Neuronal stem cell (in vitro differentiated cells): ENCODE data around the gene CEP95.
"Not testable (repeated sequence)": the region's sequence is repeated elsewhere in the genome, so short reads cannot be mapped to it uniquely, and the experiment has no call there.

Experiments
- DNase-seq: peaks from one replicate; pipeline ENCODE4 v3.0.0-alpha.2; 2013; ENCODE audit warnings: low spot score
- H2AFZ ChIP-seq: one replicate; pipeline ENCODE4 v1.6.1; 2013; ENCODE audit warnings: mild to moderate bottlenecking, low read length, inconsistent platforms
- H2AK5ac ChIP-seq: 2 replicates; pipeline ENCODE4 v1.6.1; 2013; ENCODE audit warnings: low read depth, mild to moderate bottlenecking, inconsistent platforms, low read length, moderate library complexity, mixed read lengths
- H2BK120ac ChIP-seq: 2 replicates; pipeline ENCODE4 v1.6.1; 2013; ENCODE audit warnings: low read depth, mild to moderate bottlenecking, inconsistent platforms, low read length, moderate library complexity, mixed read lengths
- H2BK12ac ChIP-seq: one replicate; pipeline ENCODE4 v1.6.1; 2013; ENCODE audit warnings: low read length, inconsistent platforms
- H2BK15ac ChIP-seq: 2 replicates; pipeline ENCODE4 v1.6.1; 2013; ENCODE audit warnings: mild to moderate bottlenecking, low read length, inconsistent platforms, mixed read lengths
- H2BK5ac ChIP-seq: one replicate; pipeline ENCODE4 v1.6.1; 2013; ENCODE audit warnings: inconsistent platforms, mild to moderate bottlenecking, low read length, moderate library complexity
- H3K14ac ChIP-seq: one replicate; pipeline ENCODE4 v1.6.1; 2013; ENCODE audit warnings: low read length, inconsistent platforms
- H3K18ac ChIP-seq: 2 replicates; pipeline ENCODE4 v1.6.1; 2013; ENCODE audit warnings: low read length, inconsistent platforms
- H3K23ac ChIP-seq: 2 replicates; pipeline ENCODE4 v1.6.1; 2013; ENCODE audit warnings: low read depth, mild to moderate bottlenecking, mixed read lengths, low read length, inconsistent platforms; ENCODE audit not compliant: poor library complexity
- H3K27ac ChIP-seq: replicated peaks from 3 replicates; pipeline ENCODE4 v1.5.1; 2013; ENCODE audit warnings: low read length, inconsistent platforms
- H3K27me3 ChIP-seq, 3 experiments: 2 replicates each; pipeline ENCODE4 v1.6.1; 2013; ENCODE audit warnings: low read length in 3 of 3, mild to moderate bottlenecking in 2 of 3, inconsistent platforms in 1 of 3, low read depth in 1 of 3, mixed read lengths in 1 of 3, moderate library complexity in 1 of 3; ENCODE audit not compliant: control insufficient read depth in 3 of 3, insufficient read depth in 3 of 3
- H3K36me3 ChIP-seq, 2 donors: replicated peaks in 1 of 2; 2 replicates each; pipeline ENCODE4 v1.6.1; 2013; ENCODE audit warnings: low read length in 2 of 2; ENCODE audit not compliant: control insufficient read depth in 2 of 2, insufficient read depth in 2 of 2
- H3K4ac ChIP-seq: 2 replicates; pipeline ENCODE4 v1.6.1; 2013; ENCODE audit warnings: inconsistent platforms, mild to moderate bottlenecking, low read length, moderate library complexity
- H3K4me1 ChIP-seq, 2 donors: 1 replicate in 1 of 2; 2 replicates in 1 of 2; pipeline ENCODE4 v1.6.1; 2013; ENCODE audit warnings: low read length in 2 of 2, low read depth in 1 of 2; ENCODE audit not compliant: control insufficient read depth in 2 of 2, insufficient read depth in 1 of 2
- H3K4me2 ChIP-seq: one replicate; pipeline ENCODE4 v1.6.1; 2013; ENCODE audit warnings: mild to moderate bottlenecking, low read length, inconsistent platforms; ENCODE audit not compliant: insufficient read depth, poor library complexity, severe bottlenecking
- H3K4me3 ChIP-seq, 2 donors: 2 replicates each; pipeline ENCODE4 v1.5.1; 2013; ENCODE audit warnings: low read length in 2 of 2, mild to moderate bottlenecking in 2 of 2, inconsistent platforms in 1 of 2, moderate library complexity in 1 of 2
- H3K79me1 ChIP-seq: one replicate; pipeline ENCODE4 v1.6.1; 2013; ENCODE audit warnings: low read depth, mild to moderate bottlenecking, inconsistent platforms, low read length, moderate library complexity
- H3K9ac ChIP-seq: one replicate; pipeline ENCODE4 v1.6.1; 2013; ENCODE audit warnings: mild to moderate bottlenecking, low read depth, low read length, inconsistent platforms; ENCODE audit not compliant: poor library complexity
- H3K9me3 ChIP-seq, 2 donors: replicated peaks in 1 of 2; 2 replicates each; pipeline versions ENCODE3 to v1.6.1; 2013; ENCODE audit warnings: low read length in 2 of 2, mild to moderate bottlenecking in 2 of 2, inconsistent platforms in 1 of 2, low read depth in 1 of 2, mixed read lengths in 1 of 2, moderate library complexity in 1 of 2; ENCODE audit not compliant: control insufficient read depth in 2 of 2, insufficient read depth in 1 of 2
- H4K8ac ChIP-seq: one replicate; pipeline ENCODE4 v1.6.1; 2013; ENCODE audit warnings: low read depth, mild to moderate bottlenecking, inconsistent platforms, low read length, moderate library complexity
- H4K91ac ChIP-seq: one replicate; pipeline ENCODE4 v1.6.1; 2013; ENCODE audit warnings: low read length, low read depth, mild to moderate bottlenecking, inconsistent platforms; ENCODE audit not compliant: poor library complexity
- WGBS, 2 donors: extraction: QIAGEN DNeasy Blood & Tissue Kit; methylation state at CpG; one replicate each; pipeline ENCODE4 v1.1.7; 2013; ENCODE audit warnings: missing lambda C conversion rate in 2 of 2, mixed read lengths in 1 of 2; ENCODE audit not compliant: insufficient read length in 2 of 2, insufficient replicate concordance in 1 of 2; ENCODE audit errors: extremely low coverage in 2 of 2; 5-methylcytosine and 5-hydroxymethylcytosine counted together

Gene CEP95

GRCh38 chr17:64577025-64577424 lies 70.2 kb downstream of the CEP95 start:
- H2BK5ac ChIP-seq, H3K27ac ChIP-seq, H3K9ac ChIP-seq, H4K91ac ChIP-seq, H3K4me2 ChIP-seq, H3K4me3 ChIP-seq, H4K8ac ChIP-seq, H3K14ac ChIP-seq, H2BK12ac ChIP-seq, H3K9me3 ChIP-seq, H2AK5ac ChIP-seq, H2AFZ ChIP-seq, H3K23ac ChIP-seq, H3K4me1 ChIP-seq, H3K79me1 ChIP-seq, DNase-seq, H2BK120ac ChIP-seq, H3K18ac ChIP-seq, H2BK15ac ChIP-seq, H3K27me3 ChIP-seq, H3K4ac ChIP-seq: not testable (repeated sequence)
- no CpG with 5 or more reads among the region's 4 CpGs for WGBS, 2 donors
- peaks cover 4 to 64% of the 10 kb centered on the region in 2 donors for H3K36me3 ChIP-seq

DNA sequence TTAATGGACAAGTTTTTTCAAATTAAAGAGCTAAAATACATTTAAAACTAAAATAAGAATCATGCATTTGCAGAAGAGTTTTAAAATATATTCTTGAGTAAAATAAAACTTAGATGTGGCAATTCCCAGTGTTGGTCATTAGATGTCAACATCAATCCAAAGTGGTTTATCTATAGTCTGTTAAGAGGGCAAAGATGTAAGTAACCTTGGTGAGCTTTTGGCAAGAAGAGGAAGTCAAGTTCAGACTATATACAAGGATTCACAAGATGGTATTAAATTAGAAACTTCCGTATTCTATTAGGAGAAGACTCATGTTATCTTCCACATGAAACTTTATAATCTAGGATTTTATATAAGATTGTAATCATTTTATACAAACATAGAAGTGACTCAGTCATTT lies 73.1 kb downstream of the CEP95 start:
- no peak overlapping the region for H2BK120ac ChIP-seq
- H3K4me2 ChIP-seq, result no peak overlapping the region
- no peak overlapping the region for H3K4me3 ChIP-seq
- no peak overlapping the region for H2AK5ac ChIP-seq
- no peaks in the 10 kb centered on the region for H3K79me1 ChIP-seq
- H3K36me3 ChIP-seq, result peaks cover 4 to 73% of the 10 kb centered on the region in 2 donors
- H3K27me3 ChIP-seq, result no peaks in the 10 kb centered on the region
- no peak overlapping the region for H3K14ac ChIP-seq
- no peaks in the 10 kb centered on the region for H3K9me3 ChIP-seq
- no peak overlapping the region for H3K4ac ChIP-seq
- H3K9ac ChIP-seq, result no peak overlapping the region
- H2BK12ac ChIP-seq, result no peak overlapping the region
- no peak overlapping the region for H2BK5ac ChIP-seq
- no peak overlapping the region for H4K8ac ChIP-seq
- H3K27ac ChIP-seq, result no peak overlapping the region
- H2AFZ ChIP-seq, result no peak overlapping the region
- H2BK15ac ChIP-seq, result no peak overlapping the region
- H3K23ac ChIP-seq, result no peak overlapping the region
- no CpG with 5 or more reads among the region's 1 CpG for whole genome bisulfite sequencing, 2 donors
- H4K91ac ChIP-seq, result no peak overlapping the region
- H3K4me1 ChIP-seq, result no peaks in the 10 kb centered on the region
- H3K18ac ChIP-seq, result no peak overlapping the region
- DNase-seq, result no peak

DNA sequence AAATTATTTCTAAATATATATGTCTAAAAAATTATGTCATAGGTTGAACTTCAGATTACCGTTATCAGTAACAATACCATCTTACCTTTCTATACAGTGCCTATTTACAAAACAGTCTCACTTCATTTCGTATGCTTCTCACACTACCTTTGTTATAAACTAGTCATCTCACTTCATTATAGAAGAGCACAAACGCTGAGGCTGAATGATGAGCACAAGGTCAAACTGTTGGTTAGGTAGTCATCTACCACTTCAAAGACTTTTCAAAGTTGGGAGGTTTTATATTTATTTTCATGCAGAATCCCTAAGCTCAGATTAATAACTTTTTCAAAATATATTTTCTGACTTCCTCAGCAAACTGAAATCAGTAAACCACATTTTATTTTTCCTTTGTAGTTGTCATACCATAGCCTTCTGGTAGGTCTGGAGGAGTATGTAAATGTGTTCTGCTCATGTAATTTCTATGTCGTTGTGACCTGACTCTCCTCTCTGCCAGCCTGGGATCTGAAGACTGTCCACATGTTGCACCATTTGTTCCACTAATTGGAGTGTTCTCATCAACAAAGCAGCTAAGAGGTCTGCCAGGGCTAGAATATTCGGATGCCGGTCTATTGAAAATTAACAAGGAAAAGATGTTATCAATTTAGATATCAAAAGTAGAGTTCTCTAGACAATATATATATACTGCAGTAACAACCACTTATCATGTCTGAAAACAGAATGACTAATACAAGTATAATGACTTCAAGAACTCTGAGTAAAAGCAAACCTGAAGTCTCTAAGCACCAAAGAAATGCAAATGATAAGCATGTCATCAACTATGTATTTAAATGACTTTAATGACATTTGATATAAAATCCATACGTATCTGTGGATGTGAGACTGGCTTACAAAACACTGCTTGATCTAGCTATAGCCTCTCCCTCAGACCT lies 73.9 kb downstream of the CEP95 start:
- no peak overlapping the region for H3K18ac ChIP-seq
- H2BK12ac ChIP-seq, result no peak overlapping the region
- H3K79me1 ChIP-seq, result no peaks in the 10 kb centered on the region
- DNase-seq, result no peak
- no peak overlapping the region for H2BK120ac ChIP-seq
- peaks cover 4 to 72% of the 10 kb centered on the region in 2 donors for H3K36me3 ChIP-seq
- H4K8ac ChIP-seq, result no peak overlapping the region
- no peak overlapping the region for H2BK5ac ChIP-seq
- H3K27me3 ChIP-seq, result no peaks in the 10 kb centered on the region
- WGBS, 2 donors, result no CpG with 5 or more reads among the region's 7 CpGs
- H2BK15ac ChIP-seq, result no peak overlapping the region
- H3K4me3 ChIP-seq, result no peak overlapping the region
- no peak overlapping the region for H3K14ac ChIP-seq
- no peak overlapping the region for H2AK5ac ChIP-seq
- no peak overlapping the region for H3K27ac ChIP-seq
- no peak overlapping the region for H4K91ac ChIP-seq
- H3K4me2 ChIP-seq, result no peak overlapping the region
- H2AFZ ChIP-seq, result no peak overlapping the region
- no peaks in the 10 kb centered on the region for H3K9me3 ChIP-seq
- H3K23ac ChIP-seq, result no peak overlapping the region
- no peak overlapping the region for H3K9ac ChIP-seq
- H3K4me1 ChIP-seq, result no peaks in the 10 kb centered on the region
- no peak overlapping the region for H3K4ac ChIP-seq

DNA sequence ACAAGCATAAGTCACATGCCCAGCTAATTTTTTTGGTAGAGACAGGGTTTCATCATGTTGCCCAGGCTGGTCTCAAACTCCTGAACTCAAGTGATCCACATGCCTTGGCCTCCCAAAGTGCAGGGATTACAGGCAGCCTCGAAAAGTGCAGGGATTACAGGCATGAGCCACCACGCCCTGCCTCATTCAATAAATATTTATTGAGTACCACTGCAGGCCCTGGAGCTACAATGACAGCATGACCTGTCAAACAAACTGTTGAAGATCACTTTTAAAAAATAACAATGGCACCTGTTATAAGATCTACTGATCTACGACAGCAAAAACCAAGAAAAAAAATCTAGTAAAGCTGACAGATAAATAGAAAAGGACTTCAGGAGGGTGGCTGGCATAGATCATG lies 76.3 kb downstream of the CEP95 start:
- H3K79me1 ChIP-seq, result no peaks in the 10 kb centered on the region
- H3K27me3 ChIP-seq, result no peaks in the 10 kb centered on the region
- H3K36me3 ChIP-seq, result peaks cover 2 to 58% of the 10 kb centered on the region in 2 donors
- no peak overlapping the region for H3K18ac ChIP-seq
- no peak overlapping the region for H3K14ac ChIP-seq
- no peaks in the 10 kb centered on the region for H3K4me1 ChIP-seq
- H3K4ac ChIP-seq, result no peak overlapping the region
- H2BK15ac ChIP-seq, result no peak overlapping the region
- no peak for DNase-seq
- H4K91ac ChIP-seq, result no peak overlapping the region
- H3K4me3 ChIP-seq, result no peak overlapping the region
- no peak overlapping the region for H2BK5ac ChIP-seq
- no peak overlapping the region for H2AK5ac ChIP-seq
- no peak overlapping the region for H3K9ac ChIP-seq
- no peak overlapping the region for H2AFZ ChIP-seq
- H3K9me3 ChIP-seq, result no peaks in the 10 kb centered on the region
- H3K27ac ChIP-seq, result no peak overlapping the region
- no peak overlapping the region for H2BK12ac ChIP-seq
- no peak overlapping the region for H2BK120ac ChIP-seq
- H3K23ac ChIP-seq, result no peak overlapping the region
- H4K8ac ChIP-seq, result no peak overlapping the region
- no peak overlapping the region for H3K4me2 ChIP-seq
- no CpG with 5 or more reads among the region's 3 CpGs for WGBS, 2 donors
